Activated CD8-positive, alpha-beta T cell treated with anti-CD3 and anti-CD28 coated beads for 36 hours (primary cell): ENCODE data around the gene MFSD1. TPM values are rescaled to one million over a fixed set of nuclear protein-coding genes. Genes with fewer than 3 reads are reported as not detected.

Experiments
- ATAC-seq: fragments of 200-7000 bp; cut with Tn5 transposase; one replicate; pipeline ENCODE4 v1.10.0; 2021; ENCODE audit warnings: mild to moderate bottlenecking, moderate library complexity
- CTCF ChIA-PET: fragments of 350-600 bp; sonication (Branson Sonifier 250); formaldehyde crosslinking; loops from one replicate; lab custom pipeline; 2021; ENCODE audit warnings: antibody characterized with exemption; lab: Charles Lee
- POLR2A ChIA-PET: fragments of 350-600 bp; sonication (Branson Sonifier 250); formaldehyde crosslinking; loops from one replicate; lab custom pipeline; 2021; ENCODE audit warnings: antibody characterized with exemption; lab: Charles Lee
- DNase-seq: peaks from one replicate; pipeline ENCODE4 v3.0.0-alpha.2; 2020
- H3K27ac Mint-ChIP-seq: one replicate; pipeline ENCODE4 v1.8.0; 2021; ENCODE audit warnings: mild to moderate bottlenecking, mixed read lengths
- H3K27me3 Mint-ChIP-seq: one replicate; pipeline ENCODE4 v1.8.0; 2021; ENCODE audit warnings: mixed read lengths
- H3K36me3 Mint-ChIP-seq: one replicate; pipeline ENCODE4 v1.8.0; 2021; ENCODE audit warnings: low read depth, mixed read lengths
- H3K4me1 Mint-ChIP-seq: one replicate; pipeline ENCODE4 v1.8.0; 2021; ENCODE audit warnings: low read depth, mixed read lengths
- H3K4me3 Mint-ChIP-seq: one replicate; pipeline ENCODE4 v1.8.0; 2021; ENCODE audit warnings: mild to moderate bottlenecking, moderate library complexity, mixed read lengths
- H3K9me3 Mint-ChIP-seq: one replicate; pipeline ENCODE4 v1.8.0; 2021; ENCODE audit warnings: mixed read lengths
- intact Hi-C: fragments of 100-400 bp; cut with micrococcal nuclease; formaldehyde crosslinking; loops from one replicate; pipeline ENCODE4 v1.10.0; 2022
- total RNA-seq, 2 experiments: library from RNA; stranded (reverse); gene quantifications; one replicate each; pipeline ENCODE4 v1.2.3, GENCODE V29; 2021
- TF ChIP-seq, protein P1 (sequence below): fragments of 200-600 bp; IDR thresholded peaks from one replicate; pipeline ENCODE4 v1.8.0; 2022; ENCODE audit warnings: antibody characterized with exemption, mild to moderate bottlenecking

The MFSD1 gene
- total RNA-seq, 2 experiments from 2014 or later, result 9.2 to 9.7 TPM

DNA sequence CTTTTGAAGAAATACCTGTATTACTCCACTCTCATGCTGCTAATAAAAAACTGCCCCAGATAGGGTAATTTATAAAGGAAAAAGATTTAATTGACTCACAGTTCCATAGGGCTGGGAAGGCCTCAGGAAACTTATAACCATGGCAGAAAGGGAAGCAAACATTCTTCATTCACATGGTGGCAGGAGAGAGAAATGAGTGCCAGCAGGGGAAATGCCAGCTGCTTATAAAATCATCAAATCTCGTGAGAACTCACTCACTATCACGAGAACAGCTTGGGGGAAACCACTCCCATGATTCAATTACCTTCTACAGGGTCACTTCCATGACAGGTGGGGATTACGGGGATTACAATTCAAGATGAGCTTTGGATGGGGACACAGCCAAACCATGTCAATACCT, 18.7 kb downstream of the MFSD1 start:
- peaks cover 20% of the 10 kb centered on the region for H3K36me3 Mint-ChIP-seq
- ATAC-seq (no peak), DNase-seq (no peak)
- ChIA-PET POLR2A (no interaction called here), CTCF (interaction anchor here (0.9 kb wide), 1 partner anchor 11 kb away, joined by 3 read pairs; no protein-coding TSS in a partner anchor)
- H3K27me3 Mint-ChIP-seq, result no peaks in the 10 kb centered on the region
- no peak overlapping the region for H3K27ac Mint-ChIP-seq
- H3K4me1 Mint-ChIP-seq, result no peaks in the 10 kb centered on the region
- H3K9me3 Mint-ChIP-seq, result no peaks in the 10 kb centered on the region
- no peak overlapping the region for H3K4me3 Mint-ChIP-seq
- TF ChIP-seq, protein P1, sequence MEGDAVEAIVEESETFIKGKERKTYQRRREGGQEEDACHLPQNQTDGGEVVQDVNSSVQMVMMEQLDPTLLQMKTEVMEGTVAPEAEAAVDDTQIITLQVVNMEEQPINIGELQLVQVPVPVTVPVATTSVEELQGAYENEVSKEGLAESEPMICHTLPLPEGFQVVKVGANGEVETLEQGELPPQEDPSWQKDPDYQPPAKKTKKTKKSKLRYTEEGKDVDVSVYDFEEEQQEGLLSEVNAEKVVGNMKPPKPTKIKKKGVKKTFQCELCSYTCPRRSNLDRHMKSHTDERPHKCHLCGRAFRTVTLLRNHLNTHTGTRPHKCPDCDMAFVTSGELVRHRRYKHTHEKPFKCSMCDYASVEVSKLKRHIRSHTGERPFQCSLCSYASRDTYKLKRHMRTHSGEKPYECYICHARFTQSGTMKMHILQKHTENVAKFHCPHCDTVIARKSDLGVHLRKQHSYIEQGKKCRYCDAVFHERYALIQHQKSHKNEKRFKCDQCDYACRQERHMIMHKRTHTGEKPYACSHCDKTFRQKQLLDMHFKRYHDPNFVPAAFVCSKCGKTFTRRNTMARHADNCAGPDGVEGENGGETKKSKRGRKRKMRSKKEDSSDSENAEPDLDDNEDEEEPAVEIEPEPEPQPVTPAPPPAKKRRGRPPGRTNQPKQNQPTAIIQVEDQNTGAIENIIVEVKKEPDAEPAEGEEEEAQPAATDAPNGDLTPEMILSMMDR, result no peak
- intact Hi-C loops, result no loop called here

DNA sequence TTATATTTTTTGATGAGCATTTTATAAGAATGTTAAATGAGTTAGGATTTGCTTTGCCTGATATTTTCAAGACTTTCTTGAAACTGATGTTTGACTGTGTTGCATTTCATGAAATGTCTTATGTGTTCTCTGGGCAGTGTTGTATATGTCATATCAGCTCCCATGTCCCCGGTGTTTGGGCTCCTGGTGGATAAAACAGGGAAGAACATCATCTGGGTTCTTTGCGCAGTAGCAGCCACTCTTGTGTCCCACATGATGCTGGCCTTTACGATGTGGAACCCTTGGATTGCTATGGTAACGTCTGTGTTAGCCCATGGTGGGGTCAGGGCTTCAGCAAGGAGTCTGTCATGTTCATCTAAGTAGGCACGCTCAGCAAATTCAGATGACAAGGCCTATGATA, 20.0 kb downstream of the MFSD1 start:
- CTCF ChIA-PET, result interaction anchor here (0.9 kb wide), 1 partner anchor 14 kb away, joined by 3 read pairs; no protein-coding TSS in a partner anchor

DNA sequence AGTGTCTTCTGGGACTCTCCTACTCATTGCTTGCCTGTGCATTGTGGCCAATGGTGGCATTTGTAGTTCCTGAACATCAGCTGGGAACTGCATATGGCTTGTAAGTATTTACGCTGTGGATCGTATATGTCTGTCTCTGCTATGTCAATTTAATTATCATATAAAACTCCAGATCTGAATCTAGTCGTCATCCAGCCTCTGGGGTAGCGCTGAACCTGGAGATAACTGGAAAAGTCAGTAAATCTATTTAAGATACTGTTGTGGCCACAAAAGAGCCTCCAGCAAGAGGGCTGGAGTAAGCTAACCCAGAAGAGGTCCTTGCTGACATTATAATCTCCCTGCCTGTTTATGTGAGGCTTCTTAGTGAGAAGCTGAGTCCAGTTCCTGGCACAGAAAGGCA, 21.6 kb downstream of the MFSD1 start:
- ChIA-PET CTCF (no interaction called here), POLR2A (no interaction called here)
- Mint-ChIP-seq H3K4me1 (no peaks in the 10 kb centered on the region), H3K27me3 (no peaks in the 10 kb centered on the region), H3K27ac (no peak overlapping the region), H3K36me3 (peaks cover 17% of the 10 kb centered on the region), H3K4me3 (no peak overlapping the region), H3K9me3 (no peaks in the 10 kb centered on the region)
- intact Hi-C loops, result no loop called here
- TF ChIP-seq, protein P1, result no peak
- ATAC-seq (no peak), DNase-seq (no peak)

More for the DNA sequence above, 20.0 kb downstream of the MFSD1 start:
- Mint-ChIP-seq H3K27ac (no peak overlapping the region), H3K4me1 (no peaks in the 10 kb centered on the region), H3K27me3 (no peaks in the 10 kb centered on the region), H3K9me3 (no peaks in the 10 kb centered on the region), H3K4me3 (no peak overlapping the region), H3K36me3 (peaks cover 19% of the 10 kb centered on the region)
- DNase-seq, result no peak
- TF ChIP-seq, protein P1, result no peak
- POLR2A ChIA-PET, result no interaction called here
- ATAC-seq, result no peak
- intact Hi-C loops, result no loop called here

DNA sequence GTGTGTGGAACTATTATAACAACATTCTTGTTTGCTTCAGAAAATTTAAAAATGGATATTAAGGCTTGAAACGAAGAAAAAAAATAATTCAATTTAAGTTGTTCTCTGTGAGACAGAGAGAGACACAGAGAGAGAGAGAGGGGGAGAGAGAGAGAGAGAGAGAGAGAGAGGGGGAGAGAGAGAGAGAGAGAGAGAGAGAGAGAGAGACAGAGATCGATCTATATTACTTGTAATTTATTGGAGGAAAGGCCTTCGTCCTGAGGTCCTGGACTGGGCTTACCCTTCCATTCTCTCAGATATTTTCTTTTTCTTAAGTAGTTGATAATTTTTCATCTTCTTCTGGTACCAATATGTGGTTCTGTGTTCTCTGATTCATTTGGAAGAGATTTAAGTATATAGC, 25.9 kb downstream of the MFSD1 start:
- Mint-ChIP-seq H3K36me3 (peaks cover 22% of the 10 kb centered on the region), H3K27ac (no peak overlapping the region), H3K4me3 (no peak overlapping the region), H3K27me3 (no peaks in the 10 kb centered on the region), H3K9me3 (no peaks in the 10 kb centered on the region), H3K4me1 (no peaks in the 10 kb centered on the region)
- CTCF ChIA-PET, result interaction anchor here (0.7 kb wide), 1 partner anchor 18 kb away, joined by 3 read pairs; no protein-coding TSS in a partner anchor
- DNase-seq (no peak), ATAC-seq (no peak)
- POLR2A ChIA-PET, result no interaction called here
- TF ChIP-seq, protein P1, result no peak
- intact Hi-C loops, result no loop called here

DNA sequence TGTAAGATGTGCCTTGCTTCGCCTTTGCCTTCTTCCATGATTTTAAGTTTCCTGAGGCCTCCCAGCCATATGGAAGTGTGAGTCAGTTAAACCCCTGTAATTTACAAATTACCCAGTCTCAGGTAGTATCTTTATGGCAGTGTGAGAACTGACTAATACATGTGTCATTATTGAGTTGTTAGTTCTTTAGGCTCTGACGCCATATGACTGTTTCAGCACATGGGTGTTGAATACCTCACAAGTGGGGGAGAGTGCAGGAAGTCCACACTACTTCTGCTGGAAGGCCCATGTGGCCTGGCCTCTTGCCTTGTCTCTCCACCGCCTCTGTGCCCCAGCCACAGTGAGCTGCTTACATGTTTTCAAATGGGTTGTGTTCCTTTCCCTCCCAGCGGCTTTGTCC, 28.5 kb downstream of the MFSD1 start:
- ChIA-PET POLR2A (no interaction called here), CTCF (no interaction called here)
- Mint-ChIP-seq H3K36me3 (peaks cover 19% of the 10 kb centered on the region), H3K27ac (no peak overlapping the region), H3K9me3 (no peaks in the 10 kb centered on the region), H3K4me3 (no peak overlapping the region), H3K4me1 (no peaks in the 10 kb centered on the region), H3K27me3 (no peaks in the 10 kb centered on the region)
- TF ChIP-seq, protein P1, result no peak
- intact Hi-C loops, result no loop called here
- no peak for DNase-seq
- ATAC-seq, result no peak
